ENCODE data around the gene SYTL2. TPM values are rescaled to one million over a fixed set of nuclear protein-coding genes. Genes with fewer than 3 reads are reported as not detected.
A peak's percentile ranks its signal among the peaks of the same experiment; 100 is the strongest.

The SYTL2 gene
- total and polyA plus RNA-seq, 8 donors: 21.3 to 63.3 (median 45.0) TPM

DNA sequence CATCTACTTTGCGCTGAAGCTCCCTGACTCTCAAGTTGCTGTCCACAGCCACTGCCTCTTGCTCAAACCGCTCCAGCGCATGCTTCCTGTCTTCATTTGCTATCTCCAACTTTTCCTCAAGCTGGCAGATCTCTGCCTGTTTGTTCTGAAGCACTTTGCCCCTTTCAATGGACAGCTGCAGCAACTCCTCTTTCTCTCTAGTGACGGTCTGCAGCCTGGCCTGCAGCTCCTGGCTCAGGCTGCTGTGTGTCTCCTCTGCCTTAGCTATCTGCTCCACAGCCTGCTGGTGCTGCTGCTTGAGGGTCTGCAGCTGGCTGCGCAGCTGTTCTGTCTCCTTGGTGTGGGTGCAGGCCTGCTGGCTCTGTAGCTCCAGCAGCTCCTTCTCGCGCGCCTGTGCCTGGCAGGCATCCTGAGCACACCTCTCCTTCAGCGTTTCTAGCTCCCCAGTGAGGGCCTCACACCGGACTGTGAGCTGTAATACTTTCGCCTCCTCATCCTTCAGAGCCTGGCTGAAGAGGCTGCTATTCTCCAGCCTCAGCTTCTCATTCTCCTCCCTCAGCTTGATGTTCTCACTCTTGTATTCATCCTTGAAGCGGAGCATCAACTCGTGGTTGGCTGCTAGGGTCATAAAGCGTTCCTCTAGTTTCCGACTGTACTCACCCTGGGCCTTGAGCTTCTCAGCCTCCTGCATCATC lies 125.7 kb downstream of the SYTL2 start:
- Histone ChIP-seq H3K9me3 (no peaks in the 10 kb centered on the region), H3K4me3 (peak overlapping the region; percentile 1 to 15), H3K27ac (peak overlapping the region; percentile 48 to 81), H3K36me3 (no peaks in the 10 kb centered on the region), H3K27me3 (peaks cover 0 to 7% of the 10 kb centered on the region in 2 donors), H3K4me1 (peaks cover 0 to 4% of the 10 kb centered on the region in 2 donors)
- TF ChIP-seq, protein P1, sequence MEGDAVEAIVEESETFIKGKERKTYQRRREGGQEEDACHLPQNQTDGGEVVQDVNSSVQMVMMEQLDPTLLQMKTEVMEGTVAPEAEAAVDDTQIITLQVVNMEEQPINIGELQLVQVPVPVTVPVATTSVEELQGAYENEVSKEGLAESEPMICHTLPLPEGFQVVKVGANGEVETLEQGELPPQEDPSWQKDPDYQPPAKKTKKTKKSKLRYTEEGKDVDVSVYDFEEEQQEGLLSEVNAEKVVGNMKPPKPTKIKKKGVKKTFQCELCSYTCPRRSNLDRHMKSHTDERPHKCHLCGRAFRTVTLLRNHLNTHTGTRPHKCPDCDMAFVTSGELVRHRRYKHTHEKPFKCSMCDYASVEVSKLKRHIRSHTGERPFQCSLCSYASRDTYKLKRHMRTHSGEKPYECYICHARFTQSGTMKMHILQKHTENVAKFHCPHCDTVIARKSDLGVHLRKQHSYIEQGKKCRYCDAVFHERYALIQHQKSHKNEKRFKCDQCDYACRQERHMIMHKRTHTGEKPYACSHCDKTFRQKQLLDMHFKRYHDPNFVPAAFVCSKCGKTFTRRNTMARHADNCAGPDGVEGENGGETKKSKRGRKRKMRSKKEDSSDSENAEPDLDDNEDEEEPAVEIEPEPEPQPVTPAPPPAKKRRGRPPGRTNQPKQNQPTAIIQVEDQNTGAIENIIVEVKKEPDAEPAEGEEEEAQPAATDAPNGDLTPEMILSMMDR (IDR thresholded peaks at IDR 0.05): no peak
- intact Hi-C loops (cut with DNase I): no loop called here
- DNase-seq (peak in 2 of 4 donors; percentile 91 to 96), ATAC-seq (peak; percentile 17)

DNA sequence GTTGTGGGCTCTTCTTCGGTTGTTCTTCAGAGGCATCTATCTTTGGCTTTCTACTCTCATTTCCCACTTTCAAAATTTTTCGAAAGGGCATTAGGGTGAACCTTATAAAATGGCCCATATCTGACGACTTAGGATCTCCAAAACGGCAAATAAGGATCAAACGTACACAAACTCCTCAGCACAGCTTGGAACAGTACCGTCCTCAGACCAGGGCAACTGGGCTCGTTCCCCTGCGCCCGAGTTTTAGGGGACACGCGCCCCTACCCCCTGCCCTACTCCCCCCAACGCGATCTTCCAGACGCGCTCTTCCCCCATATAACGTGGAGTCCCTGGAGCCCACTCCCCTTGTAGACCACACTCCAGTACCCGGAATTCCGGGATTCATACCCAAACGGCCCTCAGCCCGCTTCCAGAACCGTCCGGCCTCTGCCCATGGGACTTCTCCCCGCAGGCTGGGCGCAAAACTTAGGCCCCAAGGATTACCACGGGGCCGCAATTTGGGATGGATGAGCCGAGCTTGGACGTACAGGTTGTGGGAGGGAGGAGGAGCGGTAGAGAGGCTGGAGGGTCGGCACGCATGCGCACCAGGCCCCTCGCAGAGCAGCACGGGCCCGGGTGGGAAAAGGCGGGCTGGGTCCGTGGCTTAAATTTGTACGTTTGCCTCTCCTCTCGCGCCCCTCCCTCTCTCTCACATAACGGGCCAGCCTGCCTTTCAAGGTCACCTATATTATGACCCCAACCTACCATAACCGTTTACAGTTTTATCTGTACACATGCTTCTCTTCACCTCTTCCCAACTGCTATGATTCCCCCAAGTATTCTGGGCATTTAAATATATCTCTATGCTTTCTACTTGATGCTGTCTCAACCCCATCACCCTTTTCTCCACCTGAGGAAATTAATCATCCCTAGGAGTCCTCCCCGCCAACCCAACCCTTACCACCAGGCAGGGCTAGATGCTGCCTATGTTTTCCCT lies 128.3 kb downstream of the SYTL2 start:
- peak overlapping the region in 1 of 2 donors; percentile 45 for H3K27ac ChIP-seq
- no peaks in the 10 kb centered on the region for H3K9me3 ChIP-seq
- DNase-seq: peak; percentile 67 to 88 (median 76)
- H3K4me3 ChIP-seq: peak overlapping the region; percentile 51 to 53
- peak; percentile 83 for ATAC-seq
- peaks cover 0 to 4% of the 10 kb centered on the region in 2 donors for H3K4me1 ChIP-seq
- intact Hi-C loops (cut with DNase I): no loop called here
- peaks cover 0 to 7% of the 10 kb centered on the region in 2 donors for H3K27me3 ChIP-seq
- TF ChIP-seq, protein P1 (IDR thresholded peaks at IDR 0.05): no peak
- no peaks in the 10 kb centered on the region for H3K36me3 ChIP-seq

DNA sequence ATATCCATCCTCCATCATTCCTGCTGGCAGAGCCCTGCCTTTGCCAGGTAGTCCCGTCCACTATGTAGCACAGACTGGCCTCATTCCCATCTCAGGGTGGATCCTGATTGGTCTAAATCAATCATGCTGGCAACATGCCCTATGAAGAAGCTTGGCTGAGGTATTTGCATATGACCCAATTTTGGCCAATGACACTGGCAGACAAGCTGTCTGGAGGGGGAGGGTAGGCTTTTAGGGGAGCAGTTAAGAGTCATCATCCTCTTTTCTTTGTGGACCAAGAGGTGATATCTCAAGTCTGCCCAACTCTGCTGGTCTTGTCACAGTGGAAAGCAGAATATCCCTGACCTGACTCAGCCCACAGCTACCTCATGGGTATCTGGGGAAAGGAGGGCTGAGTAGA lies 130.0 kb downstream of the SYTL2 start:
- peaks cover 0 to 4% of the 10 kb centered on the region in 2 donors for H3K4me1 ChIP-seq
- ATAC-seq (no peak), DNase-seq (no peak)
- H3K27me3 ChIP-seq: peaks cover 0 to 7% of the 10 kb centered on the region in 2 donors
- no peak overlapping the region for H3K4me3 ChIP-seq
- TF ChIP-seq, protein P1 (IDR thresholded peaks at IDR 0.05): no peak
- H3K27ac ChIP-seq: no peak overlapping the region
- H3K9me3 ChIP-seq: no peaks in the 10 kb centered on the region
- H3K36me3 ChIP-seq: no peaks in the 10 kb centered on the region
- intact Hi-C loops (cut with DNase I): no loop called here

DNA sequence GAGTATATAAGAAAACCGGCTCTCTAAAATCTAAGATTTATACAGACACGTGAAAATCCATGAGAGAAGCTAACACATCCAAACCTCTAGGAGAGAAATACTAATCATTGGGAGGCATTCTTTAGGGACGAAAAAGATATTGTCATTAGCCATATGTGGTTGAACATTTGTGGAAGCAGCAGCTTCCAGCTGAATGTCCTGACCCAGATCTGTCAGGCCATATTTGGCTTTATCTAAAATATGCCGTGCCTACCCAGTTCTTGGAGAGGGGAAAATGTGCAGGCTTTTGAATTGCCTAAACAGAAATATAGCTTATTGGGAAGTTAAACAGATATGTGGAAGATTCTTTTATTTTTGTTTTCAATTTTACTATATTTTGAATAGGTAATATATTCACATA lies 131.4 kb downstream of the SYTL2 start:
- intact Hi-C loops (cut with DNase I): no loop called here
- Histone ChIP-seq H3K9me3 (no peaks in the 10 kb centered on the region), H3K27me3 (peaks cover 0 to 7% of the 10 kb centered on the region in 2 donors), H3K4me1 (peaks cover 0 to 4% of the 10 kb centered on the region in 2 donors), H3K27ac (no peak overlapping the region), H3K36me3 (no peaks in the 10 kb centered on the region), H3K4me3 (no peak overlapping the region)
- ATAC-seq (no peak), DNase-seq (no peak)
- TF ChIP-seq, protein P1 (IDR thresholded peaks at IDR 0.05): no peak

DNA sequence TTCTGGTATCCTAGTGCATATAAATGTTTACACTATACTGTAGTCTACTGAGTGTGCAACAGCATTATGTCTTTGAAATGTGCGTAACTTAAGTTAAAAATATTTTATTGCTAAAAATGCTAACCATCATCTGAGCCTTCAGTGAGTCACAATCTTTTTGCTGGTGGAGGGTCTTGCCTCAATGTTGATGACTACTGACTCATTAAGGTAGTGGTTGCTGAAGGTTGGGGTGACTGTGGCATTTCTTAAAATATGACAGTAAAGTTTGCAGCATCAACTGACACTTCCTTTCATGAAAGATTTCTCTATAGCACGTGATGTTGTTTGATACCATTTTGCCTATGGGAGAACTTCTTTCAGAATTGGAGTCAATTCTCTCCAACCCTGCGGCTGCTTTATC lies 137.5 kb downstream of the SYTL2 start:
- Histone ChIP-seq H3K4me1 (no peaks in the 10 kb centered on the region), H3K9me3 (peaks cover 0 to 3% of the 10 kb centered on the region in 2 donors), H3K36me3 (no peaks in the 10 kb centered on the region), H3K27me3 (no peaks in the 10 kb centered on the region), H3K27ac (no peak overlapping the region), H3K4me3 (no peak overlapping the region)
- ATAC-seq (no peak), DNase-seq (no peak)
- TF ChIP-seq, protein P1 (IDR thresholded peaks at IDR 0.05): no peak
- intact Hi-C loops (cut with DNase I): no loop called here

Measured in left lung (tissue), 10 donors.